NCI-H1436 (cell line): ENCODE measurements around the gene AP1M1.

Experiments used
- DNase-seq: peaks from one replicate; lab custom pipeline; 2025; lab: John Stamatoyannopoulos, UW

Gene AP1M1

DNA sequence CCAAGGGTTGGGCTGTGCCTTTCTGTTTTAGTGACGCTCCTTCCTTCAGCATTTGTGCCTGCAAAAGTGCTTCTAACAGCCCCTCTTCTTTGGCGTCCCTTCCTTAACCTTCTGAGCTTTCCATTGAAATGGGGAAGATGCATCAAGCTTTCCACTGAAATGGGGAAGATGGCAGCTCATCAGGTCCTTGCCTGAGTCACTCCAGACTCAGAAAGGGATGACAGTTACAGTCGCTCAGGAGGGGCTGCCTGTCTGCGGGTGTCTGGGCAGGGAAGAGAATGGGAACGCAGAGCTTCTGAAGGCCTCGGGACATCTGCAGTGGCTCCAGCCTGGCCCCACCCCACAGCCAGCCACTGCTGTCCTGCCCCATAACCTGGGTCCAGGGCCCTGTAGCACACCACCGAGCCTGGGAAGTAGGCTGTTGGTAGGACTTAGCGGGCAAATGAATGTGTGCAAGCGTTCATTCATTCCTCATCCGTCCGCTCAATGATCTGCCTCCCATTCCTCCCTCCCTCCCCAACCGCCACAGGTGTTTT is 9.8 kb downstream of the AP1M1 start:
- no peak for DNase-seq

DNA sequence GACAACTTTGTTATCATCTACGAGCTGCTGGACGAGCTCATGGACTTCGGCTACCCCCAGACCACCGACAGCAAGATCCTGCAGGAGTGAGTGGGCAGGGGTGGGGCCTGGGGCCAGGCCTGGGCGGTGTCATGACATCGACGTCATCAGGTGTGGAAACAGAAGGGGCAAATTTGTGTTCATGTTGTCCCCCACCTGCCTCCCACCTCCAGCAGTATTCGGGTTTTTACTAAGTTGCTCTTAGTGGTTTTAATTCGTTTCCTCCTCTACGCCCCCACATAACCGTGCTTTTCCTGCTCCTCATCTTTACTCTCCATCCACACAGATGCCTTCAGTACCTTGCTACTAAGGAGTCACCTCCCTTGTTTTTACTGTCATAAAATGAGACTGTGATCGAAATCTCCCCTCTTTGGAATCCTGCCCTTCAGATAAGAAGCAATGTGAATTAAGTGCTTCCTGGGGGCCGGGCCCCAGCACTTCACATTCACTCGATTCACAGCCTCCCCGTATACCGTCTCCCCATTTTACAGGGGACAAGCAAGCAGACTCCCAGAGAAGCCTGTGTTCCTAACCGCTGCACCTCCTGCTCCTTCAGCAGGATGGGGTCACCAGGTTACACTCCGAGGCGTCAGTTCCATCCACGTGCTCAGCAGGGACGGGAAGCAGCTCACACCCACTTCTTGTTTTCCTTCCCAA is 10.5 kb downstream of the AP1M1 start:
- no peak for DNase-seq

DNA sequence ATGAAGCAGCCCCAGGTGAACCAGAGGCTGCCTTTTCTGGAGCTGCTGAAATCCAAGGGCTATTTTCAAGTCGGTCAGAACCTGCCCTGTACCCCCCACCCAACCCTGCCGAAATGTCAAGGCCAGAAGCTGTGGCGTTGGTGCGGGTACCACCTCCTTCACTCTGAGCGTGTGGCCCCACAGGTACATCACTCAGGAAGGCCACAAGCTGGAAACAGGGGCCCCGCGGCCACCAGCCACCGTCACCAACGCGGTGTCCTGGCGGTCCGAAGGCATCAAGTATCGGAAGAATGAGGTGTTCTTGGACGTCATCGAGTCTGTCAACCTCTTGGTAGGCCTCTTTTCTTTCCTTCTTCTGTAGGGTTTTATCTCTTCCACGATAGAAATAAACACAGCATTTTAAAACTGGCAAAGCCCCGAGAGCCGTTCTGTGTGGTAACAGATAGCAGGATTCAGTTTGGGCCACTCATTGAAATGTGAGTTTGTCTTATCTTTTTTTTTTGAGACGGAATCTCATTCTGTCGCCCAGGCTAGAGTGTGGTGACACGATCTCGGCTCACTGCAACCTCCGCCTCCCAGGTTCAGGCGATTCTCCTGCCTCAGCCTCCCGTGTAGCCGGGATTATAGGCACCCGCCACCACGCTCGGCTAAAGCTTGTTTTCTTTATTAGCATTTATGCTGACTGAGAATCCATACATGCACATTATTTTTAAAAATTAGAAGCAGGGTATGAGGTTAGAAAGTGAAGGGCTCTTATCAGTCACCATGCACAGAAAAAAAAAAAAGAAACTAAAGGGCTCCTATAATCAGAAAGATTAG is 11.3 kb downstream of the AP1M1 start:
- no peak for DNase-seq

DNA sequence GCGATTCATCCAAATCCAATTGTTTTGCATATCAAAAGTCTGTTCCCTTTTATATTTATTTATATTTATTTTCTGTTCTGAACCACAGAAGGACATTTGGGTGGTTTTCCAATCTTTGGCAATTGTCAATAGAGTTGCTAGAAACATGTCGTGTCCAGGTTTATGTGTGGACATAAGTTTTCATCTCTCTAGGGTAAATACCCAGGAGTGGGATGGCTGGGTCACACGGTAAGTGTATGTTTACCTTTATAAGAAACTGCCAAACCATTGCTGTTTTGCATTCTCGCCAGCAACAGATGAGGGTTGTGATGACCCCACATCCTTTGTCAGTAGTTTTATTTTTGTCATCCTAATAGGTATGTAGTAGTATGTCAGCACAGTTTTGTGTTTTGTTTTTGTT is 12.5 kb downstream of the AP1M1 start:
- no peak for DNase-seq

DNA sequence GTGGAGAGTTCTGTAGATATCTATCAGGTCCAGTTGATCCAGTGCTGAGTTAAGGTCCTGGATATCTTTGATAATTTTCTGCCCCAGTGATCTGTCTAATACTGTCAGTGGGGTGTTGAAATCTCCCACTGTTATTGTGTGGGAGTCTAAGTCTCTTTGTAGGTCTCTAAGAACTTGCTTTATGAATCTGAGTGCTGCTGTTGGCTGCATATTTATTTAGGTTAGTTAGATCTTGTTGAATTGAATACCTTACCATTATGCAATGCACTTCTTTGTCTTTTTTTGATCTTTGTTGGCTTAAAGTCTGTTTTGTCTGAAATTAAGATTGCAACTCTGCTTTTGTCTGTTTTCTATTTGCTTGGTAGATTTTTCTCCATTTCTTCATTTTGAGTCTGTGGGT is 15.4 kb downstream of the AP1M1 start:
- no peak for DNase-seq

DNA sequence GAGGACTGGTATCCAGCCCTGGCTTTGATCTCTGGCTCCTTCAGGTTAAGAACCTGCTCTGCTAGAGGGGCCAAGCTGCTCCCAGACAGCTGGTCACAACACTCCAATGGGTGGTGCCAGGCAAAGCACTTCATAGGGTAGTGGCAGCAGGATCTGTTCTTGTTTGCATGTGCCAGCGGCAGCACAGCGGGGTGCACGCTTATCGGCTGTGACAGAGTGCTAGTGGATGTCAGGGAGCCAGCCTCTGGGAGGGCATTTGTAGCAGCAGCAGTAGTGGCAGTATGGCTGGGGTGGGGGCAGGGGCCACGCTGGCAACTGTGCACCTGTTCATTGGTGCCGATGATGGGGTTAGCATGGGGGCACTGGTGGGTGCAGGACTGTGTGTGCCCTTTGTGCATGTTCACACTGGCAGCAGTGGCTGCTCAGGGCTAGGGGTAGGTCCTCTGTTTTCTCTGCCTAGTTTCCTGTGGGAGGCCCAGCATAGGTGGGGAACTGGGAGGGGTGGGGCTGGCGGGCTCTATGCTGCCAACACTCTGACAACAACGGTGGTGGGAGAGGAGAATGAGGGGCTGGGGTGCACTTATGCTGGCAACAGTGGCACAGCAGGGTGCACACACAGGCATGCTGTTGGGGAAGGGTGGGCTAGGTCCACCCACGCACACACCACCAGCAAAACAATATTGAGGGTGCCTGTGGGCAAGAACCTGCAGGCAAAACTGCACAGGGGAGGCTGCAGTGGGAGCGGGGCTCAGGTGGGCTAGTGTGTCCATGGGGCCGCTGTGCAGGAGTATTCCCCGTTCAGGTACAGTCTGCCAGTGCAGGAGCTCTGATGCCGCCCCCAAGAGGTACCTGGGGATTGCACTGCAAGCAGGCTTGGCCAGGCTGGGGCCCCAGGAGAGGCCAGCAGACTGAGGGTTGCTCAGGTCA is 19.3 kb downstream of the AP1M1 start:
- DNase-seq: no peak

DNA sequence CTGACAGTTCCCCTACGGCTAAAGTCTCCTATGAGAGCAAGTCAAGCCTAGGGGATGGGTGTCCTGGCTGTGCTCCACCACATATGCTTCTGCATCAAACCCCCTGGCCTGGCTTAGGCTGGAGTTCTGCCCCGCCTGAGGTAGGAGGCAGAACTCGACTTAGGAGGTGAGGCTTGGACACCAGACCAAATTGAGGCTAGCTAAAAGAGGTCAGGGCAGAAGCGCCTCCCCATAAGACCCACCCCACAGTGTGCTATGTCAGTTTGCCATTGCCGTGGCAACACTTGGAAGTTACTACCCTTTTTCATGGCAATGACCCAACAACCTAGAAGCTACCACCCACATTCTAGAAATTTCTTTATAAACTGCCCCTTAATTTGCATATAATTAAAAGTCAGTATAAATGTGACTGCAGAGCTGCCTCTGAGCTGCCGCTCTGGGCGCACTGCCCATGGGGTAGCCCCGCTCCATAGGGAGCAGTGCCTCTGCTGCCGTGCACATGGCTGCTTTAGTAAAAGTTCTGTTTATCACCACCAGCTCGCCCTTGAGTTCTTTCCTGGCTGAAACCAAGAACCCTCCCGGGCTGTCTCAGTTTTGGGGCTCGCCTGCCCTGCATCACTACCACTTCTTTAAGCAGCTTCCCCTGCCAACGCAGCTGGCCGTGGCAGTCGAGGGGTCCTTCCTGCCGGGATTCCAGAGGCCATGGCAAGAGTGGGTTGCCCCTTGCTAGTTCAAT is 20.2 kb downstream of the AP1M1 start:
- no peak for DNase-seq

DNA sequence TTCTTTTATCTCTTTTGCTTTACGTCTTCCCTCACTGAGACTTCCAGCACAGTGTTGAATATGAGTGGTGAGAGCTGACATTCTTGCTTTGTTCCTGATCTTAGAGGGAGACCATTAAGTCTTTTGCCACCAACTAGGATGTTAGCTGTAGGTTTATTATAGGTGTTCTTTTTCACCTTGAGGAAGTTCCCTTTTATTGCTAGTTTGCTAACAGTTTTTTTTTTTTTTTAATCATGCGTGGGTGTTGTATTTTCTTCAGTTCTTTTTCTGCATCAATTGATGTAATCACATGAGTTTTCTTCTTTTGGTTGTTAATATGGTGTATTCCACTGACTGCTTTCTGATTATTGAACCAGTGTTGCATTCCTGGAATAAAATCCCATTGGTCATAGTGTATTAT is 21.1 kb downstream of the AP1M1 start:
- no peak for DNase-seq

DNA sequence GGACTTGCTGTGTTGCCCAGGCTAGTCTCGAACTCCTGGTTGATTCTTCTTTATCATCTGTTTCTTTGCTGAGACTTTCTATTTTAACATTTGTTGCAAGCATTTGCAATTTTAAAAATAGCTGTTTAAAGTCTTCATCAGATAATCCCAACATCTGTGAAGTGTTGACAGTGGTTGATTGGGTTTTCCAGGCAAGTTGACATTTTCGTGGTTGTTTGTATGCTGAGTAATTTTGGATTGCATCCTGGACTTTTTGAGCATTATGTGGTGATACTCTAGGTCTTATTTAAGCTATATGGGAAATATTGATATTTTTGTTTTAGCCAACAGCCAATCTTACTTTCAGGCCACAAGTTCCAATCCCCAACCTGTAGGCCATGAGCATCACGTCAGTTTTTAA is 25.1 kb downstream of the AP1M1 start:
- DNase-seq: no peak

DNA sequence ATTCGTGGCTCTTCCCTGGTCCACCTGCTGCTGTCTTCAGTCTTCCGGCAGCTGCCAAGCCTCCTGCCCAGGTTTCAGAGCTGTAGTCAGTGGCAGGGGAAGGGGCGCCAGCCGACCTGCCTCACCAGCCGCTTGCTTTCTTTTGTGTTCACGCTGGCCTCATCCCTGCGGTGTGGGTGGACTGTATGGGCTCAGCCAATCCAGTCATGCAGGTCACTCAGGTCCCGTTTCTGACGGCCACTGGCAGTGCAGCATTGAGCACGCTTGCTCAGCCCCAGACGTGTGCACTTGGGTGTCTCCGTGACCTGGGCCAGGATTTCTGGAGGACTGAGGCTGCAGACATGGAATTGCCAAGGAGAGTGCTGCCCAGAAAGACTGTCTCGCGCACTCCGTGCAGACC is 26.0 kb downstream of the AP1M1 start:
- no peak for DNase-seq

DNA sequence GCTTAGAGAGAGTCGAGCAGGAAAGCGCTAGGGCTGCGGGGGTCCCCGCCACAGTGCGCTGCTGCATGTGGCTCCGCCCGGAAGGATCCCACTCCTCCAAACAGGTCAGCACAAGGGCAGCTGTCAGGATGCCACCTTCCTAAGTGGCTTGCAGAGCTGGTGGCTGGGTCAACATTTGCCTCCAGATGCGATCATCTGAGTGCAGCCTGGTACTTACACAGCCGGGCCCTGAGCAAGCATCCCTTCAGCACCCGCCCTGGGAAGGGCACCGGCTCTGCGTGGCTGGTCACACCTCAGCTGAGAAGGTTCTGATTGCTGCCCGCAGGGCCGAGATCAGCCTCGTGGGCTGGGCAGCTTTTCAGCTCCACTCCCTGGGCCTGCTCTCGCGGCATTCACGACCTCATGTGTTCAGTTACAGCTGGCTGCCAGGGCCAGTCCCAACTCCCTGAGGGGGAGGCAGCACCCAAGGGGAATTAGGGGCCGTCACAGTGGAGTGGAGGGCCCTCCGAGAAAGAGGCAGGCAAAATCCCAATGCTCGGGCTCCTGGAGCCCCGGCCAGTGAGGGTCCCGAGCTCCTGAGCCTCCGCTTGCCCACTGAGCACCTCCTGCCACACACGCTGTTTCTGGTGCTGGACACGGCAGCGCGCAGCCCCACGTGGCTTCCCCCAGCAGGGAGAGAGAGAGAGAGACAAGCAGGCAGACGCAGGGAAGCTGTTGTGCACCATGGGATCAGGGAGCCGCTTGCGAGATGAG is 26.8 kb downstream of the AP1M1 start:
- no peak for DNase-seq

DNA sequence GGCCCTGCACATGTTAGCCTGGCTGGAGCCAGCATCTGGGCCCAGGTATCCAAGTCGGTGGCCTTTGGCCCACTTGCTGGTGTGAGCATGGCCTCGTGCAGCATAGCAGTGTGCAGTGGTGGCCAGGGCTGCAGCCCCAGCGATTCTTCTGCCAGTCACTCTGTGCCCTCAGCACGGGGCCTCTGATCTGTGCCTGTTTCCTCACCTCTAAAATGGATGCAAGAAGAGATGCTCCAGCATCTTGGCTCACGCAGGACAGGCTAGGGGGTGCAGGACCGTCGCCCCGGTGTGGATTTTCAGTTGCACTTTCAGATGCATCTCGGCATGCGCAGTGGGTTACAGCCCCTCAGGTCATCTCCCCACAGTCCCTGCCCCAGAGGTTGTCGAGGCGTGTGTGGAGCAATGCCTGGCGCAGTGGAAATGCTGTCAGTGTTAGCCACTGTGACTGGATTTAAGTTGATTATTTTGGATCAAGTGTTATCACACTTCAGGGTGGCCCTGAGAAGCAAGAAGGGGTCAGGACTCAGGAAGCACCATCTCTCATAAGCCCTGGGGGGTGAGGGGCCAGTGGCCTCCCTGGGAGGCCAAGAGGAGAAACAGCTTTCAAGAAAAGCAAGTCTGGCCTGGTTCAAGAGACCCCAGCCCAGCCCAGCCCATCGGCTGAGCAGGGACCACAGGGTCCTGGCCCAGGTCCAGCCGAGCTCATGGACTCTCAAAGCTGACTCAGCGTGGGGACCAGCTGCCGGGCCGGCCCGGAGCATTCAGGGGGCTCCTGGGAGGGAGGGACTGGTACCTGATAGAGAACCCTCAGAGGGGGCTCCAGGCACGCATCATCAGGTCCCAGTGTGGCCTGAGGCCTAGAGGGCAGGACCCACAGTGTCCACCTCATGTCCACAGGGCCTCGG is 27.8 kb downstream of the AP1M1 start:
- DNase-seq: no peak

DNA sequence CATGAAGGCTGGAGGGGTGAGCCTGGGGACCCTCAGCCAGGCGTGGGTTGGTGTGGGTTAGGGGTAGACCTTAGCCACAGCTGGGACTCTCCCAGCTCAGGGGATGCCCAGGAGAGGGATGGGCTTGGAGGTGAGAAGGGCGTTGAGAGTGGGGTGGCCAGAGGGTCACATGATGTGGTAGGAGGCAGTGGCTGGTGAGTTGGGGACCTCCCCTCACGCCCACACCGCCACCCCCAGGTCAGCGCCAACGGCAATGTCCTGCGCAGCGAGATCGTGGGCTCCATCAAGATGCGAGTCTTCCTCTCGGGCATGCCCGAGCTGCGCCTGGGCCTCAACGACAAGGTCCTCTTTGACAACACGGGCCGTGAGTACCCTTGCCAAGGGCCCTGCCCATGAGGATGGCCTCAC is 28.5 kb downstream of the AP1M1 start:
- no peak for DNase-seq

DNA sequence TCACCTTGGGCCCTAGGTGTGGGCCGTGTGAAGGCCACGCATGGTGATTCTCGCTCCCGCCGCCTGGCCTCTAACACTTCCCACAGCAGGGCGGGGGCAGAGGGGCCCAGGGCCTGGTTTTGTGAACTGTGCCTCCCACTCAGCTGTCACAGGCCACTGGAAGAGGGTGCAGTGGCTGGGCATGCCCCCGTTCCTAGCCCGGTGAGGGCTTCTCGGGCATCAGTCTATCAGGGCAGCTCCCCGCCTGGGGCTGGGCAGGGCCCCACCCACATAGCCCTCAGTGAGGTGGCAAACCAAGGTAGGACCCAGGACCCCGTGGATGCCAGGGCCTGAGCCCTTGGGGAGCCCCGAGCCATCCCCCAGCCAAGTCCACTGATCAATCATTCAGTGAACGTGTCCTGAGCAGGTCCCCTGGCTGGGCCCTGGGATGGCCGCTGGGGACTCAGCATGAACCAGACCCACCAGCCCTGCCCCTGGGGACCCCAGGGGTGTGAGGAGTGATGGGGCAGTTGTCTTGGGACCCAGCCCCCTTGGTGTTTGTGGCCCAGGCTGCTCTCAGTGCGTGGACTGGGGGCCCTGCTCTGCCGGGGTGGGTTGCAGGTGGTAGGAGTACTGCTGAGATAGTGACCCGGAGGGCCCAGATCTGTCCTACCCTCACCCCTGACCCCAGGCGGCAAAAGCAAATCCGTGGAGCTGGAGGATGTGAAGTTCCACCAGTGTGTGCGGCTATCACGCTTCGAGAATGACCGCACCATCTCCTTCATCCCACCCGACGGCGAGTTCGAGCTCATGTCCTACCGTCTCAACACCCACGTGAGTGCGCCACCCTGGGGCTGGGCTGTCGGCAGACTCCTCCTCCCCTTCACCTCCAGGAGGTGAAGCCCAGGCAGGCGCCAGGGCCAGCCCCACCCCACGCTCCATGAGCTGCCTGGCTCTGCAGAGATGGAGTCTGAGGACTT is 29.4 kb downstream of the AP1M1 start:
- DNase-seq: no peak

DNA sequence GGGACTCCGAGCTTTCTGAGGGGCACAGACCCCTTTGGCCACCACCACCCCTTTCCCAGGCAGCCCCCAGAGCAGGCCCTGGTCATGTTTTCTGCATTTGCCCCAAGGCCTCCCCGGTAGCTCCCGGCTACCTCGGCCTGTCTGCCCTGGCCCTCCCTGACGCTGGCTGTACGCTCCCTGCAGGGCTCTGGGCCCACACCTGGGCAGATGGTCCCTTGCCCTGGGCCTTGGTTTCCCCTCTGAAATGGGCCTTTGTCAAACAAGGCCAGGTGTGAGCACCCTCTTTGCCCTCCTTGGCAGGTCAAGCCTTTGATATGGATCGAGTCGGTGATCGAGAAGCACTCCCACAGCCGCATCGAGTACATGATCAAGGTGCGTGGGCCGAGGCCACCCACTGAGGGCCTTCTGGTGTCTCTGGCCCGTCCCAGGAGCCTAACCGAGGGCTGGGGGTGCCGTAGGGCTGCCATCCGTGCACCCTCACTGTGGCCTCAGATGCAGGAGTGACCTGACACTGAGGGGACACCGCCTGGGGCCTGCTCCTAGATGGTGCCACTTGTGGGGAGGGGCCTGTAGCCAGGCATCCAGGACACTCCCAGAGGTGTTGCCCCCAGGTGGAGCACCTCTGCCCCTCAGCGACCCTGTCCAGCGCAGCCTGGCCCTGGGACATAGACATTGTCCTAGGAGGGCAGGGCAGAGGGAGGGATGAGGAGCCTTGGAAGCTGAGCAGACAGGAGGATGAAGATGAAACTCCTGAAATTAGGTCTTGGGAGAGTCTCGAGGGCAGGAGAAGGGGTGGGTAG is 30.3 kb downstream of the AP1M1 start:
- DNase-seq: no peak

DNA sequence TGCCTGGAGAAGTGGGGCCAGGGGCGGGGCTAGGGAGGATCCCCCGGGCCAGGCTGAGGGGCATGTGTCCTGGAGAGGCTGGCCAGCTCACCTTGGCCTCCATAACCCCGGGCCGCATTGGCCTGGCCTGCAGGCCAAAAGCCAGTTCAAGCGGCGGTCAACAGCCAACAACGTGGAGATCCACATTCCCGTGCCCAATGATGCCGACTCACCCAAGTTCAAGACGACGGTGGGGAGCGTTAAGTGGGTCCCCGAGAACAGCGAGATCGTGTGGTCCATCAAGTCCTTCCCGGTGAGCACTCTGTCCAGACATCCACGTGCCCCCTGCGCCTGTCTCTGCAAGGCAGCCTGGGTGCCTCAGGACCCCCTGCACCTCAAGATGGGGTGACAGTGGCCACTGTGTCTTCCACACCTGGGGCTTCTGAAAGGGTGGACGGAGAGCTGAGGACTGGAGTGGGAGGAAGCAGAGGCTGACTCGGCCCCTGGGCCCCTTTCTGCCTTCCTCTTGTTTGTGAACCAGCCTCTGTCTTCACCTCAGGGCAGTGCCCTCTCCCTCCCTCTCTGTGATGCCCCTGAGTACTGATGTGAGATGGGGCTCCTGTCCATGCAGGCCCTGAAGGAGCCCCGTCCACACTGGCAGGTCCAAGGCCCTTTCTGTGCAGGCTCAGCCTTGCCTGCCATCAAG is 31.1 kb downstream of the AP1M1 start:
- DNase-seq: no peak

DNA sequence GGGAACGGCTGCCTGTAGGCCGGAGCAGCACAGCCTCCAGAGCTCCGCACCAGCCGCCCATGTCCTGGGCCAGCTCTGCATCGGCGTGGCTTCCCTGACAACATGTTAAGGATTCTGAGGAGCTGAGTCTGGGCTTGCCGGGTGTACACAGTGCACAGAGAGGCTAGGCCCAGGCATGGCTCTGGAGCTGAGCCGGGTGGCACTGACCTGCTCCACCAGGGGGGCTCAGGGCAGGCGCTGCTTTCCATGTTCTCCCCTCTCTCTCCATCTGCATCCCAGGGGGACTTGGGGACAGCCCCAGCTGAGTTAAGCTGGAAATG is 31.6 kb downstream of the AP1M1 start:
- no peak for DNase-seq
